NCI-H2081 (cell line): ENCODE measurements around the gene NDUFA12.

ENCODE experiments used
- DNase-seq, 2 experiments: peaks; one replicate each; lab custom pipeline; 2025; lab: John Stamatoyannopoulos, UW

The NDUFA12 gene

GRCh38 chr12:94940771-94941170 is 62.7 kb downstream of the NDUFA12 start:
- no peak for DNase-seq

DNA sequence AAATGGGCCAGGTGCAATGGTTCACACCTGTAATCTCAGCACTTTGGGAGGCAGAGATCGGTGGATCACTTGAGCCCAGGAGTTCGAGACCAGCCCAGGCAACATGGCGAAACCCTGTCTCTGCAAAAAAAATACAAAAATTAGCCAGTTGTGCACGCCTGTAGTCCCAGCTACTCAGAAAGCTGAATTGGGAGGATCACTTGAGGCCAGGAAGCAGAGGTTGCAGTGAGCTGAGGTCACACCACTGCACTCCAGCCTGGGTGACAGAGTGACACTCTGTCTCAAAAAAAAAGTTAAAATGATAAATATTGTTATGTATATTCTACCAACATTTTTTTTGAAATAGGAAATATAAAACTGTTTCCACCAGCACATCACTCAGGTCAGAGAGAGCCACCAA is 64.9 kb downstream of the NDUFA12 start:
- no peak for DNase-seq

GRCh38 chr12:94930772-94931171 is 72.7 kb downstream of the NDUFA12 start:
- no peak for DNase-seq

- DNase-seq = no peak
These were observed 73.3 kb downstream of the NDUFA12 start for GRCh38 chr12:94930216-94930654.

- no peak for DNase-seq
These were observed 73.7 kb downstream of the NDUFA12 start for GRCh38 chr12:94929780-94930179.

- no peak for DNase-seq
These were observed 77.8 kb downstream of the NDUFA12 start for GRCh38 chr12:94925729-94926128.

DNA sequence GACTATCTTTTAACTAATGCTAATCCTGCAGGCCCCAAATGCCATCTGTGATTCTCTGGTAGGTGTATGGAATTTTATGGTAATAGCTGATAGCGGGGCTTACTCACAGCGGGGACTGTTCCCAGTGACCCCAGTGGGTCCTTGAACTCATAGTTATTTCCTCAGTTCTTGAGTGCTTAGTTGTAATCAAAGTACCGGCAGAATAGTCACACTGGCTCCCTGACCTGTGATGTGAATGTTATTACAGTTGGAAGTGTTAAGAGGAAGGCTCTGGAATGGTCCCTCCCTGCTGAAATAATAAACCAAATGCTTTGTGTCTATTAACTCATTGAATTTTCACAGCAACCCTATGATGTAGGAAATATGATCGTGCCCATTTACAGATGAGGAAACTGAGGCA is 78.3 kb downstream of the NDUFA12 start:
- DNase-seq = no peak

GRCh38 chr12:94922561-94922960 is 80.9 kb downstream of the NDUFA12 start:
- no peak for DNase-seq
